Measurements from ENCODE around the gene HS1BP3. TPM values are rescaled to one million over a fixed set of nuclear protein-coding genes. Genes with fewer than 3 reads are reported as not detected.

The HS1BP3 gene
- total RNA-seq, 1 donor from 2014 or later, result 33.6 TPM

DNA sequence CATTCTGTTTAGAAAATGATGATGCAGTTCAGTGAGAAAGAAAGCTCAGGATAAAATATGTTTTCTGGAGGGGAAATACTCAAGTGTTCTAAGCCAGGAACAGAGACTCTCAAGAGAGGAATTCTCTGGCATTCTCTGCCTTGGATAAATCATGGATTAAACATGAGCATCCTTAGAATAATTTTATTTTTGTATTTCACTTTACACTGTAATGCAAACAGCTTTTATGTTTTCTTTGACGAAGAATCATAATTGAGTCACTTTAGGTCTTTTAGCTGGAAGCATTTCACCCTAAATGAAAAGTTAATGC lies 27.1 kb upstream of the HS1BP3 start:
- peaks cover 9% of the 10 kb centered on the region for H3K36me3 Mint-ChIP-seq (ENCODE audit: low read depth, unreplicated experiment)
- no peaks in the 10 kb centered on the region for H3K9me3 Mint-ChIP-seq (ENCODE audit: unreplicated experiment)
- TF ChIP-seq CTCF (IDR thresholded peaks at IDR 0.05; ENCODE audit: unreplicated experiment), result no peak
- H3K27ac Mint-ChIP-seq (ENCODE audit: unreplicated experiment), result no peak overlapping the region
- H3K27me3 Mint-ChIP-seq (ENCODE audit: unreplicated experiment), result peaks cover 7% of the 10 kb centered on the region
- peaks cover 54% of the 10 kb centered on the region for H3K4me1 Mint-ChIP-seq (ENCODE audit: unreplicated experiment)
- no peak for DNase-seq (ENCODE audit: low spot score)
- peak overlapping the region; percentile 67 for H3K4me3 Mint-ChIP-seq (ENCODE audit: unreplicated experiment)

- Mint-ChIP-seq H3K4me3 (ENCODE audit: unreplicated experiment) (peak overlapping the region; percentile 67), H3K27ac (ENCODE audit: unreplicated experiment) (no peak overlapping the region), H3K4me1 (ENCODE audit: unreplicated experiment) (peaks cover 60% of the 10 kb centered on the region), H3K27me3 (ENCODE audit: unreplicated experiment) (peaks cover 6% of the 10 kb centered on the region), H3K9me3 (ENCODE audit: unreplicated experiment) (no peaks in the 10 kb centered on the region), H3K36me3 (ENCODE audit: low read depth, unreplicated experiment) (peaks cover 5% of the 10 kb centered on the region)
- DNase-seq (ENCODE audit: low spot score), result peak; percentile 41
- peak; percentile 51 for TF ChIP-seq CTCF (IDR thresholded peaks at IDR 0.05; ENCODE audit: unreplicated experiment)
Measured at GRCh38 chr2:20677301-20678085, 26.6 kb upstream of the HS1BP3 start.

DNA sequence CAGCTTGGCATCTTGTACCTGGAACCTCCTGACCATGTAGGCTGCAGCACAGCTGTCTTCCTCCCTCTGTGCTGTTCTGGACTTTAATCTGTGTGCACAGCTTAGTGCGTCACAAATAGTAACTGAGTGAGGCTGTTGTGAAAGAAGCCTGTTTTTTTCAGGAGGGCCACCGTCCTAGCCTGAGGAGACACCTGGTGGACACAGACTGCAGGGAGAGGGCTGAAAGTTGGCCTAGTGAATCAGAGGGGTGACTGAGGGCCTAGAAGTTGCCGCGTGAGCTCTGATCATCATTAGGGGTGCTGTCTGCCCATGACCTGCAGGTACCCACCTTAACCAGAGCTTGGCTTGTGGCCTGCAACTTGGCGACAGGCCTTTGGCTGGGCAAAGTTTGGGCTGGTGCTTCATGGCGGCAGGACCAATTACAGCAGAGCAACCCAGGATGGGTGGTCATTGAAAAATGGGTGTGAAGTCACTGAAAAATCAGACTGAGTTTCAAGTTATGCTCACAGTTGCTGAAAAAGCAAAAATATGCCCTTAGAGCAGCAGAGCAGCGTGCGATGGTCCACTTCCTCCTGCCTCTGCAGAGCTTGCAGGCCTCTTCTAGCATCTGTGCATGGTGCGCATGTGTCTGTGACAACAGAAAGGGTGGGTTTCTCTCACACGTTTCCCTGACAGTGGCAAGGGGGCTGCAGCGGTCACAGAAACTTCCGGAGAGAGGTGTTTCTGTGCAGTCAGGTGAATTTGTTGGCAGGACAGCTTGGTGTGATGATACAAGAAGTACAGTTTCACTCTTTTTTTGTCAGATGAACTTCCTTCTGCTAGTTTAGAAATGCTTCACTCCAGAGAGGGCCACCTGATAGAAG lies 25.7 kb upstream of the HS1BP3 start:
- no peak for DNase-seq (ENCODE audit: low spot score)
- Mint-ChIP-seq H3K27ac (ENCODE audit: unreplicated experiment) (no peak overlapping the region), H3K9me3 (ENCODE audit: unreplicated experiment) (no peaks in the 10 kb centered on the region), H3K4me1 (ENCODE audit: unreplicated experiment) (peaks cover 69% of the 10 kb centered on the region), H3K36me3 (ENCODE audit: low read depth, unreplicated experiment) (no peaks in the 10 kb centered on the region), H3K27me3 (ENCODE audit: unreplicated experiment) (peaks cover 6% of the 10 kb centered on the region), H3K4me3 (ENCODE audit: unreplicated experiment) (peak overlapping the region; percentile 21)
- peak; percentile 16 for TF ChIP-seq CTCF (IDR thresholded peaks at IDR 0.05; ENCODE audit: unreplicated experiment)

- TF ChIP-seq CTCF (IDR thresholded peaks at IDR 0.05; ENCODE audit: unreplicated experiment), result no peak
- H3K9me3 Mint-ChIP-seq (ENCODE audit: unreplicated experiment), result no peaks in the 10 kb centered on the region
- peaks cover 5% of the 10 kb centered on the region for H3K27me3 Mint-ChIP-seq (ENCODE audit: unreplicated experiment)
- no peaks in the 10 kb centered on the region for H3K36me3 Mint-ChIP-seq (ENCODE audit: low read depth, unreplicated experiment)
- DNase-seq (ENCODE audit: low spot score), result no peak
- no peak overlapping the region for H3K27ac Mint-ChIP-seq (ENCODE audit: unreplicated experiment)
- peaks cover 75% of the 10 kb centered on the region for H3K4me1 Mint-ChIP-seq (ENCODE audit: unreplicated experiment)
- H3K4me3 Mint-ChIP-seq (ENCODE audit: unreplicated experiment), result no peak overlapping the region
Measured at GRCh38 chr2:20675701-20676352, 24.9 kb upstream of the HS1BP3 start.

Data from endothelial cell (in vitro differentiated cells).